Hippocampal formation (tissue), 2 donors: ENCODE measurements around the gene KCNJ4.
"Not testable (repeated sequence)": the region's sequence is repeated elsewhere in the genome, so short reads cannot be mapped to it uniquely, and the experiment has no call there.

Source experiments
- DNase-seq, 2 donors: peaks; one replicate each; lab custom pipeline; 2025; lab: John Stamatoyannopoulos, UW

The KCNJ4 gene

DNA sequence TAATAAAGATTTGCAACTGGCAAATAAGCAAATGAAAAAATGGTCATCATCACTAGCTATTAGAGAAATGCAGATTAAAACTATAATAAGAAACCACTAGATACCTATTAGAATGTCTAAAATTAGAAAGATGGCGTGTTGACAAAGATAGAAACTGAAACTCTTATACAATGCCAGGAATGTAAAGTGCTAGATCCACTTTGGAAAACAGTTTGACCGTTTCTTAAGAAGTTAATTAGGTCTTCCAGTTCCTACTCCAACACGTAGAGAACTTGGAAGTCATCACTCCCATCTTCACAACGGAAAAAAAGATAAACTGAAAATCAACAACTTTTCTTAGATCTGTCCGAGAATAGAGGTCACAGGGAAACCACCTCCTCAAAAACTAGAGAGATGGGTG is 68.1 kb downstream of the KCNJ4 start:
- not testable (repeated sequence) for DNase-seq

DNA sequence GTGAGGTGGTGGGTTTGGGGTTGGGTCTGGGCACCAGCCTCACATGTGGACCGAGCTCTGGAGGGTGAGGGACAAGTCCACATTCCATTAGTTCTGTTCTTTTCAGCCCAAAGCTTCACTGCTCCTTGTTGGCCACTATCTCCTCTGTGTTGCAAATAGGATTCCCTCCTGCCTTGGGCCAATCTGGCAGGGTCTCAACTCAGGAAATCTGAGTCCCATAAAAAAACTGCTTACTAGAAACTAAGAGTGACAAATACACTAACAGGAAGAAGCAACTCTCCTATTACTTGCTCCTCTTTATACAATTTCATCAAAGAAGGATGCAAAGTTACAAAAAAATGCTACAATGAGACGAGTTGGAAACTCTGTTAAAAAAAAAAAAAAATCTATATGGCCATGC is 71.6 kb downstream of the KCNJ4 start:
- no peak for DNase-seq

GRCh38 chr22:38381371-38381770 is 73.6 kb downstream of the KCNJ4 start:
- DNase-seq, result not testable (repeated sequence)
